GM12878 (cell line): ENCODE results near the gene FAM234B. TPM values are rescaled to one million over a fixed set of nuclear protein-coding genes. Genes with fewer than 3 reads are reported as not detected.

ENCODE experiments used
- BRCA1 ChIP-seq: IDR thresholded peaks from 2 replicates; pipeline ENCODE4 v1.6.1; 2011; ENCODE audit warnings: low read depth, low read length, improper control_type of control experiment
- CHD4 ChIP-seq: fragments of 200-600 bp; sonication (generic); IDR thresholded peaks from 2 replicates; pipeline ENCODE4 v1.6.1; 2016; ENCODE audit warnings: mild to moderate bottlenecking
- JUNB ChIP-seq: IDR thresholded peaks from 2 replicates; pipeline ENCODE4 v1.6.1; 2016; ENCODE audit warnings: antibody characterized with exemption, mild to moderate bottlenecking
- KDM1A ChIP-seq: fragments of 200-600 bp; sonication (generic); IDR thresholded peaks from 2 replicates; pipeline ENCODE4 v1.6.1; 2016; ENCODE audit warnings: borderline replicate concordance
- LARP7 ChIP-seq: fragments of 450-650 bp; IDR thresholded peaks from 2 replicates; pipeline ENCODE4 v1.6.1; 2017; ENCODE audit warnings: mild to moderate bottlenecking
- MYB ChIP-seq: fragments of 150-350 bp; IDR thresholded peaks from 2 replicates; pipeline ENCODE4 v1.6.1; 2014; ENCODE audit warnings: mild to moderate bottlenecking, low read depth, low read length, borderline replicate concordance
- NFYB ChIP-seq: IDR thresholded peaks from 2 replicates; pipeline ENCODE4 v1.6.1; 2011; ENCODE audit warnings: low read depth, mild to moderate bottlenecking, low read length, improper control_type of control experiment, moderate library complexity; ENCODE audit not compliant: insufficient read depth
- POLR2AphosphoS5 ChIP-seq: IDR thresholded peaks from 2 replicates; pipeline ENCODE4 v1.6.1; 2011; ENCODE audit warnings: mild to moderate bottlenecking, low read length, inconsistent platforms
- RELA ChIP-seq: fragments of 450-650 bp; IDR thresholded peaks from 2 replicates; pipeline ENCODE4 v1.8.0; 2014; ENCODE audit warnings: borderline replicate concordance; ENCODE audit not compliant: partially characterized antibody
- SIN3A ChIP-seq: IDR thresholded peaks from 2 replicates; pipeline ENCODE4 v1.6.1; 2012; ENCODE audit warnings: low read depth, low read length, improper control_type of control experiment
- STAT3 ChIP-seq: IDR thresholded peaks from 2 replicates; pipeline ENCODE4 v1.6.1; 2011; ENCODE audit warnings: low read depth, low read length, improper control_type of control experiment
- TBL1XR1 ChIP-seq: IDR thresholded peaks from 2 replicates; pipeline ENCODE4 v1.6.1; 2012; ENCODE audit warnings: low read depth, low read length, improper control_type of control experiment
- YBX1 ChIP-seq: fragments of 450-650 bp; IDR thresholded peaks from 2 replicates; pipeline ENCODE4 v1.6.1; 2016; ENCODE audit warnings: antibody characterized with exemption
- ZNF207 ChIP-seq: fragments of 450-650 bp; IDR thresholded peaks from 2 replicates; pipeline ENCODE4 v1.6.1; 2014; ENCODE audit warnings: antibody characterized with exemption, mild to moderate bottlenecking, borderline replicate concordance
- ZSCAN29 ChIP-seq: fragments of 450-650 bp; IDR thresholded peaks from 2 replicates; pipeline ENCODE4 v1.6.1; 2017; ENCODE audit warnings: mild to moderate bottlenecking, moderate library complexity
- polyA plus RNA-seq, 11 experiments: library from polyadenylated mRNA; depleted of rRNA in 4 of 11; unstranded in 6 of 11; stranded (reverse) in 5 of 11; fragments of >200 nt; fragmentation: Nextera tagmentation in 4 of 11; fragmentation: Illumina TruSeq in 1 of 11; extraction: Ambion mirVana in 4 of 11; extraction: Trizol in 1 of 11; gene quantifications; 1 replicate in 1 of 11; 2 replicates in 10 of 11; pipeline versions ENCODE4 v1.2.1 to v1.2.3, GENCODE V29; 2011 to 2016; ENCODE audit warnings: inconsistent platforms in 2 of 11, missing spikeins in 2 of 11, low read depth in 1 of 11
- total RNA-seq, 4 experiments: library from RNA; depleted of rRNA in 3 of 4; stranded (reverse); fragments of >200 nt in 3 of 4; fragmentation: Illumina TruSeq in 1 of 4; extraction: Trizol in 1 of 4; gene quantifications; 2 replicates each; pipeline versions ENCODE4 v1.2.1 to v1.2.3, GENCODE V29; 2013 to 2021
- TF ChIP-seq, protein P1 (sequence below): fragments of 450-650 bp; IDR thresholded peaks from 2 replicates; pipeline ENCODE4 v1.6.1; 2016; ENCODE audit warnings: mild to moderate bottlenecking
- TF ChIP-seq, protein P2 (sequence below): IDR thresholded peaks from 2 replicates; pipeline ENCODE4 v1.6.1; 2012; ENCODE audit warnings: improper control_type of control experiment, low read depth, low read length; ENCODE audit not compliant: insufficient replicate concordance
- TF ChIP-seq, protein P3 (sequence below): fragments of 450-650 bp; IDR thresholded peaks from 2 replicates; pipeline ENCODE4 v1.6.1; 2017; ENCODE audit warnings: borderline replicate concordance
- TF ChIP-seq, protein P4 (sequence below): fragments of 450-650 bp; formaldehyde crosslinking; IDR thresholded peaks from 2 replicates; pipeline ENCODE4 v1.4.0; 2022; ENCODE audit warnings: mild to moderate bottlenecking, moderate library complexity

The FAM234B gene
- total and polyA plus RNA-seq, 10 of the 15 experiments (the other 5 are each of a cell fraction or from before 2014, with no cell fraction given) = 0.09 to 2.8 (median 0.18) TPM

DNA sequence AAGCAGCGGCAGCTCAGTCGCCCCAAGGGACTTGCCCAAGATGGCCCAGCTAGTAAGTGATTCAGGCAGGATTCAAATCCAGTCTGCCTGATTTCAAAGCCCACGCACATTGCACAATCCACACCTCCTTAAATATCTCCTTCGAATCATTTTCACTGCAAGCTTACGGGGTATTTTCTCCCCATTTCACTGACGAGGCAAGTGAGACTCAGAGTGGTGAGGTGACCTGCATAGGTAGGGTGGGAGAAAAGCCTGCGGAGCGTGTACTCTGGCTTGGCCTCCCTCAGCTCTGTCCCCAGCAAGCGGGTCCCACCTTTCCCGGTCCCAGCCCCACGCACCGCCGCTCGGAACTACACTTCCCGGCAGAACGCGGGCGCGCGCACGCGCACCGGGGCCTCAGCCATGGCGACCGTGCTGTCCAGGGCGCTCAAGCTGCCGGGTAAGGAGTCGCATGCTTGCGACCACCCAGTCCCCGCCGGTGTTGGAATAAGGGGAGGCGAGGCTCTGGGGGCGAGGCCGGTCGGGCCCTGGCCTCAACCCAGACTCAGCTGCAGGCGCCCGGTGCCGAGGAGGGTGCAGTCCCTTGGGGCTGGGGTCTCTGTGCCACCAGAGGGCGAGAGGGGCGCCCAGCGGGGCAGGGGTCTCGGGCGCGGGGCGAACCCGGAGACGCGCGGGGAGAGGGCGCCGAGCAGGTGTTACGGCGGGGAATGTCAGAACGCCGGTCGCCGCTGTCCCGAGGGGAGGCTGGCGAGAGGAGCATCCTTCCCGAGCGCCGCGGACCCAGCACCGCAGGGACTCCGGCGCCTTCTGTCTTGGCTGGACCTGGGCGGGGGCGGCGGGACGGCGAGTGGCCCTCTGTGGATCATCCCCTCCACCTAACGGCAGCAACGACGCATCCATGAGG, at the start of gene FAM234B (continued):
- TF ChIP-seq, protein P1, sequence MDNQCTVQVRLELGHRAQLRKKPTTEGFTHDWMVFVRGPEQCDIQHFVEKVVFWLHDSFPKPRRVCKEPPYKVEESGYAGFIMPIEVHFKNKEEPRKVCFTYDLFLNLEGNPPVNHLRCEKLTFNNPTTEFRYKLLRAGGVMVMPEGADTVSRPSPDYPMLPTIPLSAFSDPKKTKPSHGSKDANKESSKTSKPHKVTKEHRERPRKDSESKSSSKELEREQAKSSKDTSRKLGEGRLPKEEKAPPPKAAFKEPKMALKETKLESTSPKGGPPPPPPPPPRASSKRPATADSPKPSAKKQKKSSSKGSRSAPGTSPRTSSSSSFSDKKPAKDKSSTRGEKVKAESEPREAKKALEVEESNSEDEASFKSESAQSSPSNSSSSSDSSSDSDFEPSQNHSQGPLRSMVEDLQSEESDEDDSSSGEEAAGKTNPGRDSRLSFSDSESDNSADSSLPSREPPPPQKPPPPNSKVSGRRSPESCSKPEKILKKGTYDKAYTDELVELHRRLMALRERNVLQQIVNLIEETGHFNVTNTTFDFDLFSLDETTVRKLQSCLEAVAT = no peak
- TF ChIP-seq SIN3A (no peak), LARP7 (peak; percentile 79; the same call in 1 of the 2 replicates), NFYB (no peak), POLR2AphosphoS5 (no peak), TBL1XR1 (no peak), CHD4 (no peak), JUNB (no peak), KDM1A (no peak), STAT3 (no peak), ZNF207 (no peak), MYB (no peak), ZSCAN29 (no peak), YBX1 (no peak), RELA (no peak), BRCA1 (no peak)
- TF ChIP-seq, protein P2, sequence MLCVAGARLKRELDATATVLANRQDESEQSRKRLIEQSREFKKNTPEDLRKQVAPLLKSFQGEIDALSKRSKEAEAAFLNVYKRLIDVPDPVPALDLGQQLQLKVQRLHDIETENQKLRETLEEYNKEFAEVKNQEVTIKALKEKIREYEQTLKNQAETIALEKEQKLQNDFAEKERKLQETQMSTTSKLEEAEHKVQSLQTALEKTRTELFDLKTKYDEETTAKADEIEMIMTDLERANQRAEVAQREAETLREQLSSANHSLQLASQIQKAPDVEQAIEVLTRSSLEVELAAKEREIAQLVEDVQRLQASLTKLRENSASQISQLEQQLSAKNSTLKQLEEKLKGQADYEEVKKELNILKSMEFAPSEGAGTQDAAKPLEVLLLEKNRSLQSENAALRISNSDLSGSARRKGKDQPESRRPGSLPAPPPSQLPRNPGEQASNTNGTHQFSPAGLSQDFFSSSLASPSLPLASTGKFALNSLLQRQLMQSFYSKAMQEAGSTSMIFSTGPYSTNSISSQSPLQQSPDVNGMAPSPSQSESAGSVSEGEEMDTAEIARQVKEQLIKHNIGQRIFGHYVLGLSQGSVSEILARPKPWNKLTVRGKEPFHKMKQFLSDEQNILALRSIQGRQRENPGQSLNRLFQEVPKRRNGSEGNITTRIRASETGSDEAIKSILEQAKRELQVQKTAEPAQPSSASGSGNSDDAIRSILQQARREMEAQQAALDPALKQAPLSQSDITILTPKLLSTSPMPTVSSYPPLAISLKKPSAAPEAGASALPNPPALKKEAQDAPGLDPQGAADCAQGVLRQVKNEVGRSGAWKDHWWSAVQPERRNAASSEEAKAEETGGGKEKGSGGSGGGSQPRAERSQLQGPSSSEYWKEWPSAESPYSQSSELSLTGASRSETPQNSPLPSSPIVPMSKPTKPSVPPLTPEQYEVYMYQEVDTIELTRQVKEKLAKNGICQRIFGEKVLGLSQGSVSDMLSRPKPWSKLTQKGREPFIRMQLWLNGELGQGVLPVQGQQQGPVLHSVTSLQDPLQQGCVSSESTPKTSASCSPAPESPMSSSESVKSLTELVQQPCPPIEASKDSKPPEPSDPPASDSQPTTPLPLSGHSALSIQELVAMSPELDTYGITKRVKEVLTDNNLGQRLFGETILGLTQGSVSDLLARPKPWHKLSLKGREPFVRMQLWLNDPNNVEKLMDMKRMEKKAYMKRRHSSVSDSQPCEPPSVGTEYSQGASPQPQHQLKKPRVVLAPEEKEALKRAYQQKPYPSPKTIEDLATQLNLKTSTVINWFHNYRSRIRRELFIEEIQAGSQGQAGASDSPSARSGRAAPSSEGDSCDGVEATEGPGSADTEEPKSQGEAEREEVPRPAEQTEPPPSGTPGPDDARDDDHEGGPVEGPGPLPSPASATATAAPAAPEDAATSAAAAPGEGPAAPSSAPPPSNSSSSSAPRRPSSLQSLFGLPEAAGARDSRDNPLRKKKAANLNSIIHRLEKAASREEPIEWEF = no peak
- TF ChIP-seq, protein P3, sequence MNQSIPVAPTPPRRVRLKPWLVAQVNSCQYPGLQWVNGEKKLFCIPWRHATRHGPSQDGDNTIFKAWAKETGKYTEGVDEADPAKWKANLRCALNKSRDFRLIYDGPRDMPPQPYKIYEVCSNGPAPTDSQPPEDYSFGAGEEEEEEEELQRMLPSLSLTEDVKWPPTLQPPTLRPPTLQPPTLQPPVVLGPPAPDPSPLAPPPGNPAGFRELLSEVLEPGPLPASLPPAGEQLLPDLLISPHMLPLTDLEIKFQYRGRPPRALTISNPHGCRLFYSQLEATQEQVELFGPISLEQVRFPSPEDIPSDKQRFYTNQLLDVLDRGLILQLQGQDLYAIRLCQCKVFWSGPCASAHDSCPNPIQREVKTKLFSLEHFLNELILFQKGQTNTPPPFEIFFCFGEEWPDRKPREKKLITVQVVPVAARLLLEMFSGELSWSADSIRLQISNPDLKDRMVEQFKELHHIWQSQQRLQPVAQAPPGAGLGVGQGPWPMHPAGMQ = no peak
- TF ChIP-seq, protein P4, sequence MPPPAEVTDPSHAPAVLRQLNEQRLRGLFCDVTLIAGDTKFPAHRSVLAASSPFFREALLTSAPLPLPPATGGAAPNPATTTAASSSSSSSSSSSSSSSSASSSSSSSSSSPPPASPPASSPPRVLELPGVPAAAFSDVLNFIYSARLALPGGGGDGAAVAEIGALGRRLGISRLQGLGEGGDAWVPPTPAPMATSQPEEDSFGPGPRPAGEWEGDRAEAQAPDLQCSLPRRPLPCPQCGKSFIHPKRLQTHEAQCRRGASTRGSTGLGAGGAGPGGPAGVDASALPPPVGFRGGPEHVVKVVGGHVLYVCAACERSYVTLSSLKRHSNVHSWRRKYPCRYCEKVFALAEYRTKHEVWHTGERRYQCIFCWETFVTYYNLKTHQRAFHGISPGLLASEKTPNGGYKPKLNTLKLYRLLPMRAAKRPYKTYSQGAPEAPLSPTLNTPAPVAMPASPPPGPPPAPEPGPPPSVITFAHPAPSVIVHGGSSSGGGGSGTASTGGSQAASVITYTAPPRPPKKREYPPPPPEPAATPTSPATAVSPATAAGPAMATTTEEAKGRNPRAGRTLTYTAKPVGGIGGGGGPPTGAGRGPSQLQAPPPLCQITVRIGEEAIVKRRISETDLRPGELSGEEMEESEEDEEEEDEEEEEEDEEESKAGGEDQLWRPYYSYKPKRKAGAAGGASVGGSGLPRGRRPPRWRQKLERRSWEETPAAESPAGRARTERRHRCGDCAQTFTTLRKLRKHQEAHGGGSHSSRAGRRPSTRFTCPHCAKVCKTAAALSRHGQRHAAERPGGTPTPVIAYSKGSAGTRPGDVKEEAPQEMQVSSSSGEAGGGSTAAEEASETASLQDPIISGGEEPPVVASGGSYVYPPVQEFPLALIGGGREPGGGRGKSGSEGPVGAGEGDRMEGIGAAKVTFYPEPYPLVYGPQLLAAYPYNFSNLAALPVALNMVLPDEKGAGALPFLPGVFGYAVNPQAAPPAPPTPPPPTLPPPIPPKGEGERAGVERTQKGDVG (CRISPR knock-in tag) = no peak
